GM12878 (cell line): ENCODE results near the gene S100B. TPM values are rescaled to one million over a fixed set of nuclear protein-coding genes. Genes with fewer than 3 reads are reported as not detected.
A peak's percentile ranks its signal among the peaks of the same experiment; 100 is the strongest.

Experiments used
- ATAC-seq: fragments of 200-7000 bp; cut with Tn5 transposase; 3 replicates; pipeline ENCODE4 v1.9.1; 2020; ENCODE audit warnings: mild to moderate bottlenecking, moderate library complexity
- BruUV-seq: library from RNA; stranded (reverse); fragments of 400-500 nt; replicated peaks from 2 replicates; lab custom pipeline; 2021; lab: Mats Ljungman, UMichigan
- CTCF ChIA-PET: fragments of 300-600 bp; sonication (Branson Sonifier 250); formaldehyde crosslinking; extraction: SDS; loops from one replicate; lab custom pipeline; 2021; ENCODE audit warnings: inconsistent platforms; lab: Yijun Ruan, JAX
- POLR2A ChIA-PET: fragments of 350-600 bp; formaldehyde crosslinking; extraction: SDS; loops from one replicate; lab custom pipeline; 2021; ENCODE audit warnings: inconsistent platforms; lab: Charles Lee
- RAD21 ChIA-PET: fragments of 300-600 bp; sonication (Branson Sonifier 250); formaldehyde crosslinking; loops from one replicate; lab custom pipeline; 2023; ENCODE audit warnings: antibody characterized with exemption; ENCODE audit not compliant: unreplicated experiment; lab: Charles Lee
- SMC1A ChIA-PET: fragments of 300-600 bp; sonication (Branson Sonifier 250); formaldehyde crosslinking; loops from one replicate; lab custom pipeline; 2023; ENCODE audit not compliant: unreplicated experiment, uncharacterized antibody; lab: Charles Lee
- DNase-seq: peaks from one replicate; pipeline ENCODE4 v3.0.0-alpha.2; 2011; ENCODE audit warnings: low read depth, low spot score
- FAIRE-seq: peaks from 3 replicates; lab custom pipeline; 2011; peaks lifted over from hg19 to GRCh38; lab: Jason Lieb, UNC
- H2AFZ ChIP-seq: 2 replicates; pipeline ENCODE4 v1.6.0; 2011; ENCODE audit warnings: low read depth, low read length, control low read depth; ENCODE audit not compliant: control insufficient read depth
- H3K27ac ChIP-seq: 2 replicates; pipeline ENCODE4 v1.5.1; 2011; ENCODE audit warnings: control low read depth; ENCODE audit not compliant: control insufficient read depth, insufficient read depth
- H3K27me3 ChIP-seq, 2 experiments: replicated peaks in 1 of 2; 2 replicates each; pipeline versions ENCODE4 v1.6.0 to v1.6.1; 2011; ENCODE audit warnings: low read length in 1 of 2; ENCODE audit not compliant: control insufficient read depth in 2 of 2, insufficient read depth in 2 of 2
- H3K36me3 ChIP-seq, 2 experiments: 2 replicates each; pipeline ENCODE4 v1.5.1; 2011; ENCODE audit warnings: low read length in 1 of 2; ENCODE audit not compliant: control insufficient read depth in 2 of 2, insufficient read depth in 2 of 2
- H3K4me1 ChIP-seq: 2 replicates; pipeline ENCODE4 v1.6.1; 2011; ENCODE audit warnings: mild to moderate bottlenecking, low read length, moderate library complexity, mixed read lengths; ENCODE audit not compliant: control insufficient read depth, insufficient read depth
- H3K4me2 ChIP-seq: 2 replicates; pipeline ENCODE4 v1.6.0; 2011; ENCODE audit warnings: control low read depth; ENCODE audit not compliant: control insufficient read depth, insufficient read depth
- H3K4me3 ChIP-seq: fragments of 200-600 bp; sonication (generic); 2 replicates; pipeline ENCODE4 v1.5.1; 2016
- H3K79me2 ChIP-seq: 2 replicates; pipeline ENCODE4 v1.6.0; 2011; ENCODE audit warnings: low read length; ENCODE audit not compliant: control insufficient read depth, insufficient read depth
- H3K9ac ChIP-seq: 2 replicates; pipeline ENCODE4 v1.8.0; 2011; ENCODE audit warnings: low read length, control low read depth, mixed read lengths; ENCODE audit not compliant: control insufficient read depth, insufficient read depth
- H3K9me3 ChIP-seq: replicated peaks from 3 replicates; pipeline ENCODE4 v1.5.1; 2011; ENCODE audit warnings: mild to moderate bottlenecking, low read length; ENCODE audit not compliant: control insufficient read depth, insufficient read depth
- H4K20me1 ChIP-seq: 2 replicates; pipeline ENCODE4 v1.6.0; 2011; ENCODE audit not compliant: control insufficient read depth, insufficient read depth
- BACH1 ChIP-seq: fragments of 450-650 bp; IDR thresholded peaks from 2 replicates; pipeline ENCODE4 v1.6.1; 2017; ENCODE audit warnings: mild to moderate bottlenecking, borderline replicate concordance
- CBX5 ChIP-seq: sonication (generic); IDR thresholded peaks from 2 replicates; pipeline ENCODE4 v1.6.1; 2016; ENCODE audit warnings: low read depth, moderate library complexity, mild to moderate bottlenecking, inconsistent platforms
- CHD1 ChIP-seq: IDR thresholded peaks from 2 replicates; pipeline ENCODE4 v1.6.1; 2012; ENCODE audit warnings: low read depth, low read length, improper control_type of control experiment
- FOXK2 ChIP-seq: fragments of 450-650 bp; IDR thresholded peaks from 2 replicates; pipeline ENCODE4 v1.6.1; 2017; ENCODE audit warnings: mild to moderate bottlenecking, moderate library complexity
- MYB ChIP-seq: fragments of 150-350 bp; IDR thresholded peaks from 2 replicates; pipeline ENCODE4 v1.6.1; 2014; ENCODE audit warnings: mild to moderate bottlenecking, low read depth, low read length, borderline replicate concordance
- PBX3 ChIP-seq: IDR thresholded peaks from 2 replicates; pipeline ENCODE4 v1.6.1; 2011; ENCODE audit warnings: mild to moderate bottlenecking, low read depth, low read length, moderate library complexity; ENCODE audit not compliant: insufficient replicate concordance
- PML ChIP-seq: IDR thresholded peaks from 2 replicates; pipeline ENCODE4 v1.6.1; 2012; ENCODE audit warnings: low read length, inconsistent platforms
- SMAD5 ChIP-seq: IDR thresholded peaks from 2 replicates; pipeline ENCODE4 v1.6.1; 2016; ENCODE audit warnings: antibody characterized with exemption, low read depth
- TCF7 ChIP-seq: IDR thresholded peaks from 2 replicates; pipeline ENCODE4 v1.6.1; 2014; ENCODE audit warnings: antibody characterized with exemption, borderline replicate concordance
- ZBED1 ChIP-seq: IDR thresholded peaks from 2 replicates; pipeline ENCODE4 v1.6.1; 2016; ENCODE audit warnings: borderline replicate concordance
- ZNF622 ChIP-seq: fragments of 450-650 bp; IDR thresholded peaks from 2 replicates; pipeline ENCODE4 v1.6.1; 2017; ENCODE audit warnings: mild to moderate bottlenecking, inconsistent platforms
- ZNF687 ChIP-seq: fragments of 450-650 bp; IDR thresholded peaks from 2 replicates; pipeline ENCODE4 v1.6.1; 2017; ENCODE audit warnings: mild to moderate bottlenecking, moderate library complexity
- ZSCAN29 ChIP-seq: fragments of 450-650 bp; IDR thresholded peaks from 2 replicates; pipeline ENCODE4 v1.6.1; 2017; ENCODE audit warnings: mild to moderate bottlenecking, moderate library complexity
- WGBS: methylation state at CpG from one replicate; pipeline ENCODE4 v1.1.6; 2016; ENCODE audit warnings: low lambda C conversion rate; ENCODE audit not compliant: insufficient replicate concordance, insufficient coverage; ENCODE audit errors: missing lambda C conversion rate; 5-methylcytosine and 5-hydroxymethylcytosine counted together
- in situ Hi-C: fragments of 300-500 bp; cut with MboI; formaldehyde crosslinking; loops from 9 replicates; pipeline ENCODE4 v1.14.3; 2018; ENCODE audit warnings: mixed read lengths
- intact Hi-C: fragments of 100-400 bp; cut with micrococcal nuclease; formaldehyde crosslinking; loops from one replicate; pipeline ENCODE4 v1.14.2; 2022; ENCODE audit not compliant: unreplicated experiment
- polyA plus RNA-seq, 11 experiments: library from polyadenylated mRNA; depleted of rRNA in 4 of 11; unstranded in 6 of 11; stranded (reverse) in 5 of 11; fragments of >200 nt; fragmentation: Nextera tagmentation in 4 of 11; fragmentation: Illumina TruSeq in 1 of 11; extraction: Ambion mirVana in 4 of 11; extraction: Trizol in 1 of 11; gene quantifications; 1 replicate in 1 of 11; 2 replicates in 10 of 11; pipeline versions ENCODE4 v1.2.1 to v1.2.3, GENCODE V29; 2011 to 2016; ENCODE audit warnings: inconsistent platforms in 2 of 11, missing spikeins in 2 of 11, low read depth in 1 of 11
- total RNA-seq, 4 experiments: library from RNA; depleted of rRNA in 3 of 4; stranded (reverse); fragments of >200 nt in 3 of 4; fragmentation: Illumina TruSeq in 1 of 4; extraction: Trizol in 1 of 4; gene quantifications; 2 replicates each; pipeline versions ENCODE4 v1.2.1 to v1.2.3, GENCODE V29; 2013 to 2021

The S100B gene
- total and polyA plus RNA-seq, 10 of the 15 experiments (the other 5 are each of a cell fraction or from before 2014, with no cell fraction given), result 0.11 to 0.22 TPM; not detected in 8

GRCh38 chr21:46634427-46634826, 29.5 kb upstream of the S100B start:
- ChIA-PET POLR2A (interaction anchor here (0.9 to 2.7 kb wide), 3 partner anchors 10 to 175 kb away, joined by 3 to 15 read pairs (median 6); partner anchors contain the start of gene DIP2A), SMC1A (interaction anchor here (0.7 to 1.7 kb wide), 6 partner anchors 12 to 134 kb away, joined by 3 to 6 read pairs (median 4); no protein-coding TSS in a partner anchor), CTCF (interaction anchor here (1.3 to 1.8 kb wide), 2 partner anchors 9 to 491 kb away, joined by 3 to 7 read pairs; no protein-coding TSS in a partner anchor), RAD21 (no interaction called here)
- ATAC-seq (no peak), DNase-seq (no peak), FAIRE-seq (no peak)
- Histone ChIP-seq H2AFZ (no peak overlapping the region; the same call in 1 of the 2 replicates), H4K20me1 (no peaks in the 10 kb centered on the region), H3K4me2 (no peak overlapping the region; the same call in 1 of the 2 replicates), H3K4me3 (peak overlapping the region; percentile 71; the same call in 1 of the 2 replicates), H3K27me3 (no peaks in the 10 kb centered on the region), H3K4me1 (no peaks in the 10 kb centered on the region), H3K27ac (no peak overlapping the region), H3K9me3 (no peaks in the 10 kb centered on the region), H3K36me3 (peaks cover 0 to 7% of the 10 kb centered on the region in 2 experiments; a peak in 1 of 4 replicates), H3K9ac (no peak overlapping the region; the same call in 1 of the 2 replicates), H3K79me2 (peaks cover 9% of the 10 kb centered on the region)
- intact Hi-C loops (no loop called here), in situ Hi-C loops (no loop called here)
- WGBS, result 85% methylated on average over 8 of the region's 8 CpGs
- no TSS peak for BruUV-seq
- TF ChIP-seq BACH1 (0 out of 2 replicates have a peak, but pooled peaks have one; percentile 24), CBX5 (no peak), PML (0 out of 2 replicates have a peak, but pooled peaks have one; percentile 2)

- POLR2A ChIA-PET, result interaction anchor here (1.1 to 1.6 kb wide), 4 partner anchors 20 to 176 kb away, joined by 3 to 6 read pairs (median 3); partner anchors contain the start of gene DIP2A
- CTCF ChIA-PET, result interaction anchor here (0.6 to 1.8 kb wide), 4 partner anchors 15 to 490 kb away, joined by 3 to 7 read pairs (median 3); no protein-coding TSS in a partner anchor
- H3K79me2 ChIP-seq, result peaks cover 5% of the 10 kb centered on the region
- no peak overlapping the region for H3K4me3 ChIP-seq
- WGBS, result 97% methylated on average over 5 of the region's 5 CpGs
- no peak overlapping the region for H2AFZ ChIP-seq
- H3K4me2 ChIP-seq, result no peak overlapping the region
- H3K27me3 ChIP-seq, result no peaks in the 10 kb centered on the region
- H4K20me1 ChIP-seq, result no peaks in the 10 kb centered on the region
- intact Hi-C loops (no loop called here), in situ Hi-C loops (no loop called here)
- RAD21 ChIA-PET, result no interaction called here
- H3K4me1 ChIP-seq, result no peaks in the 10 kb centered on the region
- SMC1A ChIA-PET, result interaction anchor here (0.7 to 1.8 kb wide), 7 partner anchors 10 to 129 kb away, joined by 3 to 6 read pairs (median 4); no protein-coding TSS in a partner anchor
- H3K27ac ChIP-seq, result no peak overlapping the region
- ATAC-seq, result no peak
- FAIRE-seq, result no peak
- no peak for DNase-seq
- no TSS peak for BruUV-seq
- H3K36me3 ChIP-seq, result peaks cover 0 to 7% of the 10 kb centered on the region in 2 experiments; a peak in 1 of 4 replicates
- H3K9ac ChIP-seq, result no peak overlapping the region
- H3K9me3 ChIP-seq, result no peaks in the 10 kb centered on the region
- TF ChIP-seq ZSCAN29 (no peak), MYB (no peak), ZBED1 (no peak), ZNF687 (no peak), ZNF622 (no peak), SMAD5 (no peak), PBX3 (no peak), FOXK2 (no peak), TCF7 (no peak), CHD1 (no peak)
Observed at GRCh38 chr21:46633566-46633965, 28.7 kb upstream of the S100B start.
